ENCODE results near the gene MARK3.

GRCh38 chr14:103395244-103395643 is 10.0 kb downstream of the MARK3 start:
- no peak for TF ChIP-seq CTCF (IDR thresholded peaks at IDR 0.05)
- TF ChIP-seq POLR2A (IDR thresholded peaks at IDR 0.05) = no peak
- TF ChIP-seq EP300 (IDR thresholded peaks at IDR 0.05; ENCODE audit: low read depth) = no peak
- TF ChIP-seq POLR2AphosphoS5 (IDR thresholded peaks at IDR 0.05) = no peak
